Uterus (tissue), 4 donors: ENCODE data around the gene TSPAN32. TPM values are rescaled to one million over a fixed set of nuclear protein-coding genes. Genes with fewer than 3 reads are reported as not detected.

Experiments used
- DNase-seq, 2 donors: peaks; one replicate each; pipeline ENCODE4 v3.0.0-alpha.2; 2019 to 2020
- H3K27ac ChIP-seq, 2 donors: fragments of 200-600 bp; sonication (generic); 1 replicate in 1 of 2; 2 replicates in 1 of 2; pipeline ENCODE4 v1.5.1; 2016 to 2018
- H3K27me3 ChIP-seq, 2 donors: fragments of 200-600 bp; sonication (generic); one replicate each; pipeline ENCODE4 v1.5.1; 2018 to 2019; ENCODE audit warnings: control low read depth in 1 of 2
- H3K36me3 ChIP-seq, 2 donors: fragments of 200-600 bp; sonication (generic); one replicate each; pipeline ENCODE4 v1.5.1; 2019; ENCODE audit warnings: control low read depth in 1 of 2
- H3K4me1 ChIP-seq, 2 donors: fragments of 200-600 bp; sonication (generic); one replicate each; pipeline ENCODE4 v1.5.1; 2018 to 2019; ENCODE audit warnings: control low read depth in 1 of 2
- H3K4me3 ChIP-seq, 2 donors: fragments of 200-600 bp; sonication (generic); 1 replicate in 1 of 2; 2 replicates in 1 of 2; pipeline ENCODE4 v1.5.1; 2018 to 2019; ENCODE audit warnings: mild to moderate bottlenecking in 1 of 2
- H3K9me3 ChIP-seq, 2 donors: fragments of 200-600 bp; sonication (generic); one replicate each; pipeline ENCODE4 v1.5.1; 2019; ENCODE audit warnings: control low read depth in 1 of 2
- CTCF ChIP-seq, 4 experiments: fragments of 200-600 bp in 2 of 4; fragments of 450-650 bp in 2 of 4; sonication (generic) in 2 of 4; IDR thresholded peaks; one replicate each; pipeline ENCODE4 v1.5.1; 2016 to 2019; ENCODE audit warnings: antibody characterized with exemption in 4 of 4, mild to moderate bottlenecking in 2 of 4, moderate library complexity in 1 of 4
- POLR2A ChIP-seq, 2 donors: fragments of 450-650 bp; IDR thresholded peaks; one replicate each; pipeline ENCODE4 v1.6.1; 2016; ENCODE audit warnings: antibody characterized with exemption in 2 of 2, mild to moderate bottlenecking in 1 of 2, moderate library complexity in 1 of 2
- intact Hi-C: fragments of 100-400 bp; cut with DNase I; formaldehyde crosslinking; loops from one replicate; pipeline ENCODE4 v1.15.1; 2023; ENCODE audit warnings: low total_unique reads
- total RNA-seq, 4 donors: library from RNA; depleted of rRNA in 3 of 4; stranded (reverse); fragments of >200 nt in 3 of 4; gene quantifications; one replicate each; pipeline versions ENCODE4 v1.1.0 to v1.2.4, GENCODE V29; 2014 to 2023
- donor health status: DM: yes; HTN: yes; CAD: no.

TSPAN32 gene
- total RNA-seq, 4 donors from 2014 or later: 2.5 to 3.3 TPM; not detected in 2

- Histone ChIP-seq H3K36me3 (no peaks in the 10 kb centered on the region), H3K27me3 (no peaks in the 10 kb centered on the region), H3K27ac (no peak overlapping the region), H3K4me3 (no peak overlapping the region), H3K9me3 (no peaks in the 10 kb centered on the region), H3K4me1 (no peaks in the 10 kb centered on the region)
- intact Hi-C loops: no loop called here
- DNase-seq: no peak
- TF ChIP-seq POLR2A (IDR thresholded peaks at IDR 0.05): no peak
- TF ChIP-seq CTCF (IDR thresholded peaks at IDR 0.05): no peak
Measured at GRCh38 chr11:2358754-2359442, 57.1 kb downstream of the TSPAN32 start.

- Histone ChIP-seq H3K4me1 (no peaks in the 10 kb centered on the region), H3K4me3 (no peak overlapping the region), H3K9me3 (no peaks in the 10 kb centered on the region), H3K27ac (no peak overlapping the region), H3K36me3 (no peaks in the 10 kb centered on the region), H3K27me3 (no peaks in the 10 kb centered on the region)
- no peak for DNase-seq
- TF ChIP-seq POLR2A (IDR thresholded peaks at IDR 0.05): no peak
- no peak for TF ChIP-seq CTCF (IDR thresholded peaks at IDR 0.05)
- intact Hi-C loops: no loop called here
Measured at GRCh38 chr11:2359557-2359956, 57.7 kb downstream of the TSPAN32 start.

- Histone ChIP-seq H3K4me1 (no peaks in the 10 kb centered on the region), H3K27ac (no peak overlapping the region), H3K36me3 (no peaks in the 10 kb centered on the region), H3K4me3 (no peak overlapping the region), H3K27me3 (no peaks in the 10 kb centered on the region), H3K9me3 (no peaks in the 10 kb centered on the region)
- DNase-seq: no peak
- intact Hi-C loops: no loop called here
- TF ChIP-seq POLR2A (IDR thresholded peaks at IDR 0.05) (no peak), CTCF (IDR thresholded peaks at IDR 0.05) (no peak)
Measured at GRCh38 chr11:2360081-2360642, 58.3 kb downstream of the TSPAN32 start.

GRCh38 chr11:2361565-2361964 lies 59.8 kb downstream of the TSPAN32 start:
- Histone ChIP-seq H3K36me3 (no peaks in the 10 kb centered on the region), H3K4me1 (no peaks in the 10 kb centered on the region), H3K9me3 (no peaks in the 10 kb centered on the region), H3K27me3 (no peaks in the 10 kb centered on the region), H3K4me3 (no peak overlapping the region), H3K27ac (no peak overlapping the region)
- intact Hi-C loops: no loop called here
- DNase-seq: no peak
- TF ChIP-seq POLR2A (IDR thresholded peaks at IDR 0.05): no peak

- intact Hi-C loops: no loop called here
- Histone ChIP-seq H3K4me1 (no peaks in the 10 kb centered on the region), H3K36me3 (no peaks in the 10 kb centered on the region), H3K27me3 (no peaks in the 10 kb centered on the region), H3K9me3 (no peaks in the 10 kb centered on the region), H3K27ac (no peak overlapping the region), H3K4me3 (no peak overlapping the region)
- no peak for TF ChIP-seq CTCF (IDR thresholded peaks at IDR 0.05)
- no peak for TF ChIP-seq POLR2A (IDR thresholded peaks at IDR 0.05)
- no peak for DNase-seq
Measured at GRCh38 chr11:2362414-2362813, 60.6 kb downstream of the TSPAN32 start.
